Measurements from ENCODE around the gene PRDM10. TPM values are rescaled to one million over a fixed set of nuclear protein-coding genes. Genes with fewer than 3 reads are reported as not detected.

Gene PRDM10
- total and polyA plus RNA-seq, 8 donors = 1.7 to 148 (median 7.0) TPM

- Histone ChIP-seq H3K4me3 (no peak overlapping the region), H3K27ac (no peak overlapping the region), H3K4me1 (no peaks in the 10 kb centered on the region), H3K9me3 (no peaks in the 10 kb centered on the region), H3K36me3 (no peaks in the 10 kb centered on the region), H3K27me3 (no peaks in the 10 kb centered on the region)
- no peak for DNase-seq
- intact Hi-C loops (cut with DNase I; ENCODE audit: low total_unique reads) = no loop called here
- TF ChIP-seq POLR2A (IDR thresholded peaks at IDR 0.05) = no peak
- no peak for TF ChIP-seq CTCF (IDR thresholded peaks at IDR 0.05)
- no peak for TF ChIP-seq EP300 (IDR thresholded peaks at IDR 0.05)
- TF ChIP-seq POLR2AphosphoS5 (IDR thresholded peaks at IDR 0.05) = no peak
- WGBS, 5 donors = 81 to 100% (median 97%) methylated on average over 2 of the region's 2 CpGs
Measured at GRCh38 chr11:130031945-130032344, 29.3 kb upstream of the PRDM10 start.

GRCh38 chr11:130031056-130031455 is 28.4 kb upstream of the PRDM10 start:
- Histone ChIP-seq H3K27ac (no peak overlapping the region), H3K4me1 (no peaks in the 10 kb centered on the region), H3K36me3 (no peaks in the 10 kb centered on the region), H3K27me3 (no peaks in the 10 kb centered on the region), H3K4me3 (no peak overlapping the region), H3K9me3 (no peaks in the 10 kb centered on the region)
- 70 to 100% (median 83%) methylated on average over 1 of the region's 1 CpG for WGBS, 5 donors
- TF ChIP-seq CTCF (IDR thresholded peaks at IDR 0.05) (no peak), POLR2AphosphoS5 (IDR thresholded peaks at IDR 0.05) (no peak), EP300 (IDR thresholded peaks at IDR 0.05) (no peak), POLR2A (IDR thresholded peaks at IDR 0.05) (no peak)
- intact Hi-C loops (cut with DNase I; ENCODE audit: low total_unique reads) = no loop called here
- DNase-seq = no peak

GRCh38 chr11:130029137-130029536 is 26.5 kb upstream of the PRDM10 start:
- no peaks in the 10 kb centered on the region for H3K9me3 ChIP-seq
- no peaks in the 10 kb centered on the region for H3K27me3 ChIP-seq
- no peaks in the 10 kb centered on the region for H3K4me1 ChIP-seq
- DNase-seq = no peak
- H3K27ac ChIP-seq = no peak overlapping the region
- no peak for TF ChIP-seq EP300 (IDR thresholded peaks at IDR 0.05)
- no peak for TF ChIP-seq POLR2AphosphoS5 (IDR thresholded peaks at IDR 0.05)
- TF ChIP-seq CTCF (IDR thresholded peaks at IDR 0.05) = no peak
- no peak for TF ChIP-seq POLR2A (IDR thresholded peaks at IDR 0.05)
- H3K36me3 ChIP-seq = no peaks in the 10 kb centered on the region
- intact Hi-C loops (cut with DNase I; ENCODE audit: low total_unique reads) = no loop called here
- H3K4me3 ChIP-seq = no peak overlapping the region
- 56 to 72% (median 61%) methylated on average over 3 of the region's 3 CpGs for WGBS, 5 donors

GRCh38 chr11:130025371-130025770 is 22.7 kb upstream of the PRDM10 start:
- Histone ChIP-seq H3K9me3 (no peaks in the 10 kb centered on the region), H3K27me3 (no peaks in the 10 kb centered on the region), H3K4me3 (no peak overlapping the region), H3K36me3 (no peaks in the 10 kb centered on the region), H3K4me1 (no peaks in the 10 kb centered on the region), H3K27ac (no peak overlapping the region)
- TF ChIP-seq POLR2AphosphoS5 (IDR thresholded peaks at IDR 0.05) = no peak
- WGBS, 5 donors = 45 to 75% (median 58%) methylated on average over 1 of the region's 1 CpG
- intact Hi-C loops (cut with DNase I; ENCODE audit: low total_unique reads) = no loop called here
- no peak for DNase-seq

- no peak overlapping the region for H3K27ac ChIP-seq
- DNase-seq = no peak
- no peaks in the 10 kb centered on the region for H3K36me3 ChIP-seq
- no peaks in the 10 kb centered on the region for H3K27me3 ChIP-seq
- intact Hi-C loops (cut with DNase I; ENCODE audit: low total_unique reads) = no loop called here
- no peaks in the 10 kb centered on the region for H3K9me3 ChIP-seq
- no peak overlapping the region for H3K4me3 ChIP-seq
- H3K4me1 ChIP-seq = no peaks in the 10 kb centered on the region
- 21 to 78% (median 61%) methylated on average over 1 of the region's 1 CpG for WGBS, 5 donors
- TF ChIP-seq EP300 (IDR thresholded peaks at IDR 0.05) (no peak), POLR2A (IDR thresholded peaks at IDR 0.05) (no peak), POLR2AphosphoS5 (IDR thresholded peaks at IDR 0.05) (no peak), CTCF (IDR thresholded peaks at IDR 0.05) (no peak)
Measured at GRCh38 chr11:130024361-130024760, 21.7 kb upstream of the PRDM10 start.
